NCI-H2107 treated with DMSO at 0.1 percent for 48 hours (cell line): ENCODE data around the gene TBX18.

Experiments
- DNase-seq: peaks from one replicate; lab custom pipeline; 2025; ENCODE audit not compliant: unreplicated experiment; lab: John Stamatoyannopoulos, UW

Gene TBX18

DNA sequence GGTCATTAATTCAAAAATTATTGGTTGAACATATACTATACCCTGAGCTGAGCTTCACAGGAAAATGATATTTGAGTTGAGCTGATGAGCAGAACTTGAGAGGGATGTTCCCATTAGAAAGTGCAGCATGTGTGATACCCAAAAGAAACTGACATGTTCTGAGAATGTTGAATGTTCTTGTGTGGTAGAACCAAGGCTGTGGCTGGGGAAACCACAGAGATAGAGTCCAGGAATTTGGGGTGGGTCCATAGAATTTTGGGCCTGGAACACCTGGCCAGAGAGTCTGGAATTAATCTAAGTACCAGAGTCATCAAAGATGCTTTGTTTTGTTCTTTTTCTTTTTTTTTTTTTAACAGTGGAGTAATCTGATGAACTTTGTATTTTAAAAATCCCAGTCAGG is 88.7 kb downstream of the TBX18 start:
- no peak for DNase-seq

DNA sequence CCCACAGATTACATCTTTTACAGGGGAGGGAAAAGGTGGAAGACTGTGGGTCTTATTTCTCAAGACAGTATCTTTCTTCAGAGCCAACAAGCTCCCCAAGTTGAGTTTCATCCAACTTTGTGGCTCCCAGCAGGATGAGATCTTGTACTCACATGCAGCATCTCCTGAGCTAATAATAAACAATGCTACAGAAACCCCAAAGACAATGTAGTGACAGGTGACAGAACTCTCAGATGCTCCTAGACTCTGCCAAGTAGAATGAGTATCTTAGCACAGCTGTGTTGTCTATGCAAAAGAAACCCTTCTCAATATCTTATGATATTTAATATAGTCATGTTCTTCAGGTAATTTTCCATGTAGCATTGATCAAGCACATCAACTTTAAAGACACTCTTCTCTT is 90.0 kb downstream of the TBX18 start:
- no peak for DNase-seq

DNA sequence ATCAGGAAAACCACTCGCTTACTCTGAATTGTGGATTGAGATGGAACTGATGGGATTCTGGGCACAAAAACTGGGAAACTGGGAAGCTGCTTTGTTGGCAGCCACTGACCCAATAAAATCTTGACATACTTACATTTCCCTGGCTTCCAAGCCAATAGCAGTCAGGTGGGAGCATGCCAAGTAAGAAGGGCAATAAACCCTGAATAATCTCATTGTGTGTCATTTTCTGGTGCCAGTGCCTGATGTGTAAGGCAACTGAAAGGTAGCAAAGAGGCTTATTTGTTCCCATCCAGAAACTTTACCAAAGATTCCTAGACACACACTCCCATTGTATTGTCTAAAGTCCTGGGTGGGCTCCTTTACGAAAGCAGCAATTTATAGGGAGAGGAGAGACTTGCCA is 93.2 kb downstream of the TBX18 start:
- no peak for DNase-seq

DNA sequence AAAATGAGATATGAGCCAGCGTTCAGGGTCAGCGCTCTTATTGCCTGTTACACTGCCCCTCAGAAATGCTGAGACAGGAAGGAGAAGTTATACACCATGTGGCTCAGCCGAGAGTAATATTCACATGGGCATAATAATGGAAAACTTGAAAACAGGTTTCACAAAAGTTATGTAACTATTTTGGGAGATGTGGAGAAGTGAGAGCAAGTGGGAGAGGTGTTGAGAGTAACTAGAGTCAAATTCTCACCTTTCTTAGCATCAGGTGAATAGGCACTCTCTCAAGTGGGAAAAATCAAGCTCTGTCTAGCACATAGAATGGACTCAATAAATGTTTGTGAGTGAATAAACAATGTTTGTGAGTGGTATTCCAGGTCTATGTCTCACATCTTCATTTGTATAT is 94.5 kb downstream of the TBX18 start:
- no peak for DNase-seq

DNA sequence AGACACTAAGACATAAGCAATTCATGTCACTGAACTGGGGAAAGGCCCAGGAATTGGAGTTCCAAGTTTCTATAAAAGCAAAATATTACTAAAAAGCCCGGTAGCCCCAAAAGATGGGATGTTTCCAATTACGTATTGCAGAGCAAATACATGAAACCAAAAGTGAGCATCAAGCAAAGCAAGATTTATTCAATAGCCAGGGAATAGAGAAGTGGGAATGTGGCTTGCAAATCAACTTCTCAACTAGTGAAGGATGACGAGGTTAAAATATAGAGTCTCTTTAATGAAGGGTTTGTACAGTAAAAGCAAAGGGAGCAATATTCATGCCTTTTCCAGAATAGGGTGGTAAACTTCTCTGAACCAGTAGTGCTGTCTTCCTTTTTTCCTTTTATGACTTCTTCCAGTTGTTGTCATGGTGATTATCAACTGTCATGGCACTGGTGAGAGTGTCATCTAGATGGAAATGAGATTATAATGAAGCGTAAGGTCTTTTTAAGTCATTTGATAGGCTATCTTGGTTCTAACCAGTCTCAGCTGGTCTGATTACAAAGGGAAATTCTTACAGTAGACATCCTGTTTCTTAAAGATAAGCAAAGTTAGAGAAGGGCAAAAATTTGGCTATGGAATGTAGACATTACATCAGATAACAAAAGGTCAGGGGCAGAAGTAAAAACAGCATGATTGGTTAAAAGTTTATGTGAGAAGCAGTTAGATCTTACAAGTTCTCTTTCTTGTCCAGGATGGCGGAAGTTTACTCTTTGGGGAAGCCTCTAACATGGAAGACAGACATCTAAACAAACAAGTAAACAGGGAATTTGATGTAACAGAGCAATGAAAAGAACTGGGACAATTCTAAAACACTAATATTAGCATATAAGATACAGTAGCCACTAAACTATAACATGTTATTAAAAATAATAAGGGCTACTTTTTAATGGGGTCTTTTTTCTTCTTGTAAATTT is 96.9 kb downstream of the TBX18 start:
- DNase-seq = no peak

DNA sequence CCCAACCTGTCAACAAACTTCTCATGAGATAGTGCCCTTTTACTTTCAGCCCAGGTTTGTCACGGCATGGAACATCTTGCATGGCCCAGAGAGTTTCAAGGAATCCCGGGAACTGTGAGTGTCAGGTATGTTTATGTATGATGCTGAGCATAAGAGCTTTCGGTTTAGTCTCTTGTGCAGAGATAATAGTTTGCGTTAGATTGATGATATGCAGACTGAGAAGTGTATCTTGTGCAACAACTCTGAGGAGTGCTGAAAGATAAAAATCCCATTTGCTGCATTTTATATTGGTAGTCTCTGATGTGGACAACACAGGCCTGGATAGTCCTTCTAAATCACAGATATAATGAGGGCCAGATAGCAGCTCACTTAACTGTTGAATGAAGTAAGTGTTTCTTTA is 99.0 kb downstream of the TBX18 start:
- DNase-seq = no peak

DNA sequence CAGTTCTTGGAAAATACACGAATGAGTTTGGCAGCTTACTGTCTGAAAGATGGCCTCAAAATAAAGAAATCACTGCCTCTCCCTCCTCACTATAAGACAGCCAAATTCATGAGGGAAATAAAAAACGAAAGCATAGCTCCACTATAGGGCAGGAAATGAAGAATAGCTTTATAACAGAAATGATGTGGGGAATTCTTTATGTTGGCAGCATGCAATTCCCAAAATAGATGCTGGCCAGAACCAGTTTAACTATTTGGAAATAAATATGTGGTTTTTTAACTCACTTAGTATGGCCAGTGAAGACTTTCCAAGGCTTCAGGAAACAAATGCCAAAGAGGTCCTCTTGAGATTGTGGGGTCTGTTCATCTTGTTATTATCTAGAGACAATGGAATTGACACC is 100.5 kb downstream of the TBX18 start:
- DNase-seq = no peak

DNA sequence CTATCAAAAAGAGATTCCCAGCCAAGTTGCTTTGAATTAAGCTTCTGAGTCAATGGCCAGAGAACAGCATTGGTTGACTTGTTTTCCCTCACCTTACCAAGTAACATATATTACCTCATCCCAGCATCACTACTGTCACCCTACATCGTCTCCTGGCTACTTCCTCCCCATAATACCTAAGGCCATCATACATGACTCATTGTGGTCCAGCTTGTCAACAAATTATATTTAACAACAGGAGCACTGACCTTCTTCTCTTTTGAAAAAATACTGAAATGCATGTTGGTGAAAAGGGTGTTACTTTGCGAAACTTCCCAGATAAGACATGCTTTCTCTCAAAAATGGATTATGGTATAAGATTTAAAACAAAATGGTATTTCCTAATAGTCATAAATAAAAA is 106.9 kb downstream of the TBX18 start:
- no peak for DNase-seq

DNA sequence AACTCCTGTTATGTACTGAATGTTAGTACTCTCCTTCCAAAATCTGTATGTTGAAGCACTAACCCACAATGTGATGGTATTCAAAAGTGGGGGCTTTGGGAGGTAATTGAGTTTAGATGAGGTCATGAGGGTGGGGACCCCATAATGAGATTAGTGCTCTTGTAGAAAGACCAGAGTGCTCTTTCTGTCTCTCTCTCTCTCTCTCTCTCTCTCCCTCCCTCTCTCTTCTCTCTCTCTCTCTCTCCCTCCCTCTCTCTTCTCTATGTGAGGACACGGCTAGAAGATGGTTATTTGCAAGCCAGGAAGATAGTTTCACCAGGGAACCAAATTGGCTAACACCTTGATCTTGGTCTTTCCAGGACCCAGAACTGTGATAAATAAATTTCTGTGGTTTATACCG is 107.4 kb downstream of the TBX18 start:
- no peak for DNase-seq

DNA sequence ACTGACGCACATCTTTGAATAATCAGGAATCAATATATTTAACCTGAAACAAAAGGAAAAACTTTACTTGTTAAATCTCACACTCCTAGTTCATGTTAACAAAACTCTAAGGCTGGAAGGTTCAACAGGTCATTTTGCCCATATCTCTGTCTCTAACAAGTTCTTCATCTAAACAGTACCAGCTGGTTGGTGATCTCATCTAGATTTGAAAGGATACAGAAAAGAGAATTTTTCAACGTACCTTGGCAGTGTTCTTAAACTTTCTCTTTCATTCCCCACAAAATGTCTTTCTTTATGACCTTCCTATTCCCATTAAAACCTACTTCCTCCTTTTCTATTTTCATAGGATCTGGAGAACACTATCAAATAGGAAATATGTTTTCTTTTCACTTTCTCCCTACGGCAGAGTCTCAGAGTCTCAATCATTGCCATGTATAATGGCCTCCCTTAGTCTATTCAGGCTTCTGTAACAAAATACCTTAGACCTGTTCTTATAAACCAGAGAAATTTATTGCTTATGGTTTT is 111.3 kb downstream of the TBX18 start:
- DNase-seq = no peak

DNA sequence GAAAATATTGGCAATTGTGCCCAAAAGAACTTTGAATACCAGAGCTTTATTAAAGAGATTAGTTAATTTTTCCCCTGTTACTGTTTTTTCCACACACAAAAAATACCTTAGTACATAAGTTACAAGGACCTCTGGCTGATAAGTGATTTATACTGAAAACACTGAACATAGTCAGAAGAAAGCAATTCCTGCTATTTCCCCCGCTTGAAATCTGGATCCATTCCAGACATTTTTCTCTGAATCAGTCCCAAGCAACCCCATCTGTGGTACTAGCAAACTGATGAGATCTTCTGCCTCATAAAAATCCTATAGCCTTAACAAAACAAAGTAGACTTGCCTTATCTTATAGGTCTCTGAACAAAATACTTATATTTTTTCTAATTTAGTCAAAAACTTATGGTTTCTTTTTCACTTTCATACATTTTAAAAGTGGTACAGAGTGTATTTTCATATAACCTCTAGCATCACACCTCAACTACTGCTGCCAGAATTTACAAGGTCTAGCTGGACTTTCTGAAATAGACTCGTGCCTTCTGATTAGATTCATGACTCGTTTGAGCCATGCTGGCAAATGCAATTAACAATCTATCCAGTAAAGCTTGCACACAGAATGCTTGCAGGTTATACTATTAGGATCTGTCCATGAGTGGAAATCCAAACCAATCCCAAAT is 111.9 kb downstream of the TBX18 start:
- no peak for DNase-seq

DNA sequence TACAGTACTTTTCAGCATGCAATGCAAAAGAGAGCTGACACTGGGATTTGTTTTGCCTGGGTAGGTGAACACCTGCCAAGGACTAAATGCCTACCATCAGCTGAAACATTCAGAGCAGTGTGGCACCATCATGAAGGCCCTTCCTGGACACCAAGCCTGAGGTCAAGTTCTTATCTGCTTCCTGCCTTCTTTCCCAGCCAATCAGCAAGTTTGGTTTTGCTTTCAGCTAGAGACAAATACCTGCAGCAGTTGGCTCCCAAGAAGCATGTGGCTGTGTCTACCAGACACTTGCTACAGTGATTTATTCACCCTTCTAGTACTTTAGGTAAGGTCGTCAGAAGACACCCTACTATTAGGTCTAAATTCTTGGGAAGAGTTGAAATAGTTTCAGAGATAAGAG is 112.8 kb downstream of the TBX18 start:
- no peak for DNase-seq

DNA sequence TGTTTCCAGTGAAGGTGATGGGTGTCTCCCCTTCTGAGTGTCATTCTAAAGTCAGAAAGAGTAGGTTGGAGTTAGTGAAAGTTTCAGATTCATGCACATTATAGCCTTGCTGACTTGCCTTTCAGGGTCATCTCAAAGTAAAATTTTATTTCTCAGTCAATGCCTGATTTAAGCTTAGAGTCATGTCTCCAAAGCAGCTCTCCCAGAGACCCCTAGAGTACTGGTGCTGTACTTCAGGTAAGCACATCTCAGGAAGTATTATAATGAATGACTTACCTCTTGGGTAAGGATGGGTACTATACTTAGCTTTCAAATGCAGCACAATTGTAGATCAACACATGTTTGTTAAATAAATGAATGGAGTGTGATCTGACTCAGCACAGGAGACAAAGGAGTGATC is 116.0 kb downstream of the TBX18 start:
- no peak for DNase-seq

DNA sequence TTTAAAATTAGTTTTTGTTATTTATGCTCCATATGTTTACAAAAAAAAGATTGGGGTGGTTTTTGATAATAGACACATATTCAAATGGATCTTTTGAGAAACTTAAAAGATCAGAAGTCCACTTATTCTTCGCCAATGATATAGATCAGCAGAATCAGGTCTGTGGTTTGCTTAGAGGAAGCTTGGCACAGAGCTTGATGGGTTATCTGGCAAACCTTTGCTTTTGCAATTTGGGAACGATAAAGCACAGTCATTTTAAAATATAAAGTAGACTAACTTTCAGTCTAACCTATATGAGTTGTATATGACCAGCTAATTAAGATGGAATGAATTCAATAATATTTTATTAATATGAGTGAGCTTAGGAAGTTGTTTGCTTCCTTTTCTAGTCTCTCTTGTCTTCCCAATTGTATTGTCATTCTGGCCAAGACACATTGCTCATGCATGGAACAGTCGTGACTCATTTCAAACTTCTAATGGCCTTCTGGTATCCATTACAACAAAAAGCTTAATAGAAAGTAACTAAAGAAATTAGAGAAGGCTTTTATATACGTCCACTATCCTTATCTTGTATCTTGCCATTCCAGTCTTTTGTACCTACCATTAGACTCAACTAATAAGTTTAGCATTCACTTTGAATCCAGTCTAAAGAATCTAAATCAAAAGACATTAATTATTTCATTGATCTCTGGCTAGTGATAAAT is 118.7 kb downstream of the TBX18 start:
- no peak for DNase-seq

DNA sequence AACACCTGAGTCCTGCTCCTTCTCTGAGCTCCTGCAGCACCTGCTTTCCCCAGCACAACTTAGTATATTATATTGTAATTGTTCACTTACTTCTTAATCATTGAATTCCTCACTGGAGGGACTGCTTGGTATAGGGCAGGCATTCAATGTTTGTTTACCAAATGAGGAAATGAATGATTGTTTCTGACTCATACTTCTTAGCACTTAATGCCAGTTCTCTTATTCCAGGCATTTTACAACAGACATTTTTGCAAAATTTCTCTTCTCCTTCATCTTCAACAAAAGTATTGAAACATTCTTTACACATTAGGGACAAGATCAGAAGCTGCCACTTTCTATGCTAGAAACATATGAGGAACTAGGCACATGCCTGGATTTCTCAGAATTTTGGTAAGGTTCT is 119.4 kb downstream of the TBX18 start:
- DNase-seq = no peak

DNA sequence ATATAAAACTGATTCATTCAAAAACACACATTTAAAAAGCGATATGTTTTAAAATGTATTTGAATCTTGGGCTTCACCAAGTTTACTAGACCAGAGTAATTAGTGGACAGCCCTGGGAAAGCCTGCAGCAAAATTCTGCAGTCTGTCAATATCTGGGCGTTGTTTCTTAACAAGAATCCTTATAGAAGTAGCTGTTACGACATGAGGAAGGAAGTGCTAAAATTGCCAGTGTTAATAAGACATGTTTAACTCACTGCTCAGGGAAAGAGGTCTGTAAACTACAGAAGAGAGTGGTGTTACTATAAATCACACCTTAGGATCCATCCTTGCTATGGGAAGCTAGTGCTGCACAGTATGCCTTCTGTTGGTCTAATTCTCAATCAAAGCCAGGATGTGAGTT is 120.6 kb downstream of the TBX18 start:
- DNase-seq = no peak

DNA sequence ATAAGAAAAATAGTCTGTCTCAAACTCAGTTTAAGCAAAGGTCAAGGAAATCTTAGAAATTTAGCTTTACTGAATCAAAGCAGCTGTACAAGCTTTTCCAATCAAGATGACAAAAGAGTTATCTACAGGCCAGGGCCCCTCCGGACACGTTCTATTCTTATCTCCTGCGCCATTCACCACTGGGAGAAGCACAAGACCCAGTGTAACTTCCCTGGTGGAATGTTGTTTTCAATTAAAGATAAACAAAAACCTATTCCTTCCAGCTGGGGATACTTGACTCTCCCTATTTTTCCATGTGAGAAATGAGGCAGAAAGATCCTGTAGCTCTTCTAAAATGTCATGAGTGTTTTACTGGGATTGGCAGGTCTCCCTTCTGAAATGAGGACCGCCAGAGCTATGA is 123.3 kb downstream of the TBX18 start:
- DNase-seq = no peak

DNA sequence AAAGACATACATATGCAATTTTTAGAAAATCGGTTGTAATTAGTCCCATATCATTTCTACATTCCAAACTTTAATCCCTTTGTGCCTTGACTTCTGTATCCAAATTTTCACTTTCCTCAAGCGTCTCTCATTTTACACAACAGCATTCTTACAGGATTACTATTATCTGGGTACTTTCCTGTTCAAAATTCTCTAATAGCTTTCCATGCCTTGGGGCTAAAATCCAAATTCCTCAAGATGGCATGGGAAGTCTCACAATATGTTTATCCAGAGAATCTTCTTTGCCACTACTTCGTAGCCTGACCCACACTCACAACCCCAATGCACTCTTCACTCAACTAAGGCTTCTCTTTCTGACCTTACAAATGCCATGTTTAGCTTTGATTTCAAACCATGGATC is 125.0 kb downstream of the TBX18 start:
- no peak for DNase-seq

DNA sequence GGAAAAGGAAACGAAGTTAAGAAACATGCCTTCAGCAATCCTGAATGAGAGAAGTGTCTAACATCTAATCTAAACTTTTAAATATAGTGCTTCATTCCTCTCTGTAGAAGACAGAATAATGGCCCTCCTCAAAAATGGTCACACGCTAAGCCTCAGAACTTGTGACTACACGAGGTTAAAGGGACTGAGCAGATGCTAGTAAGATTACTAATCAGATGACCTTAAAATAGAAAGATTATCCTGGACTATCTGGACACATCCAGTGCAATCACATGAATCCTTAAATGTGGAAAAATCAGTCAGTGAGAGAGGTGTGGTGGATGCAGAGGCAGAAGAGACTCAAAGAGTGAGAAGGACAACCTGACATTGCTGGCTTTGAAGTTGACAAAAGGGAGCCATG is 126.1 kb downstream of the TBX18 start:
- no peak for DNase-seq
